Left ventricle myocardium superior (tissue), 1 donor: ENCODE results near the gene TNRC18. TPM values are rescaled to one million over a fixed set of nuclear protein-coding genes. Genes with fewer than 3 reads are reported as not detected.
"Not testable (repeated sequence)": the region's sequence is repeated elsewhere in the genome, so short reads cannot be mapped to it uniquely, and the experiment has no call there.

Experiments
- ATAC-seq: fragments of 200-7000 bp; cut with Tn5 transposase; one replicate; pipeline ENCODE4 v1.9.1; 2020; ENCODE audit warnings: mild to moderate bottlenecking, moderate library complexity
- DNase-seq: peaks from one replicate; pipeline ENCODE4 v3.0.0-alpha.2; 2020
- intact Hi-C: fragments of 100-400 bp; cut with micrococcal nuclease; formaldehyde crosslinking; loops from one replicate; pipeline ENCODE4 v1.11.0; 2022
- total RNA-seq: library from RNA; stranded (reverse); fragmentation: NEBNext Ultra II Directional; extraction: Animal tissue kit (Norgen Biotek cat#: 25700); gene quantifications from one replicate; pipeline ENCODE4 v1.2.1, GENCODE V29; 2021
- donor health status: DM: no; HTN: yes; CAD: no; lungs with severe emphysema.

The TNRC18 gene
- total RNA-seq, 1 donor from 2014 or later, result 29.5 TPM

GRCh38 chr7:5360451-5360850, 63.2 kb downstream of the TNRC18 start:
- ATAC-seq (no peak), DNase-seq (peak; percentile 7)
- intact Hi-C loops, result no loop called here

DNA sequence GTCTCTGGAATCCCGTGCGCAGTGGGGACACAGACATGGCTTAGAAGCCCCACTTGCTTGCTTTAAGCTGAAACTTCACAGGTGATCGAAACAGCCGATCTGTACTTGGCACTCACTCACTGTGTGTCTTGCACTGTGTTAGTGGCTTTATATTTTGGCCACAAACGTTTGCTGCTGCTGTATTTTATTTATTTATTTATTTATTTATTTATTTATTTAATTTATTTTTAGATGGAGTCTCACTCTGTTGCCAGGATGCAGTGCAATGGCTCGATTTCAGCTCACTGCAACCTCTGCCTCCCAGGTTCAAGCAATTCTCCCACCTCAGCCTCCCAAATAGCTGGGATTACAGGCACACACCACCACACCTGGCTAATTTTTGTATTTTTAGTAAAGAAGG, 63.6 kb downstream of the TNRC18 start:
- intact Hi-C loops, DNase-seq, ATAC-seq: not testable (repeated sequence)

DNA sequence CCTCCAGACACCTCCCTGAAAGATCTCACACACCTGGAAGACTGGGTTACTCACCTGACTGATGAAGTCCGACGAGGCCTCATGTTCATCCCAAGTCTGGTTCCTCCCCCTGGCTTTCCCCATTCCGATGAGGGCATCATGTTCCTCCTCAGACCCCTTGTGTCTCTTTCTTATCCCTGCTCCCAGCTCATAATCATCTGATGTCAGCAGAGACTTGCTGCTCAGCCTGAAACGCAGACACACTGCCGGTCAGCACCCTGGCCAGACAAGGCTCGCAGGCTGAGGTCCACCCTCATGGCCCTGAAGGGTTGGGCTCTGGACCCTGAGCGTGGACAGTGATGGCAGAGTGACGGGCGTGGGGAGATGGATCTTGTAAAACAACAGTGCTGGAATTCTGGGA, 64.3 kb downstream of the TNRC18 start:
- DNase-seq (peak; percentile 18), ATAC-seq (no peak)
- intact Hi-C loops, result no loop called here

DNA sequence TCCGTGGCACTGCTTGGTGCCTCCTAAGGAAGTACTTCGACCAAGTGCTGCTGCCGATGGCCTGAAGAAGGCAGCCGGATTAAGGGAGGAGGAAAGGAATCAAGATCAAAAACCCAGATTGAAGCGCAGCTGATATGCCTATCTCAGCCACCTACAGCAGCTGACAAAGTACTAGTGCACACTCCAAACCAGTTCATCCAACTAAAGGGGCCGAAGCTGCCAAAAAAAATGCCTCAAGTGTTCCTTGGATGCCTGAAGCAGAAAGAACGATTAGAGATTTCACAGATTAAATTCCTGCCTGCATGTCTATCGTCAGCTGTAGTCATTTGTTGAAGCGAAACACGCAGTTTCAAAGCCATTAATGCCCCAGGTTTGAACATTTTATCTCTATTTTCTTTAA, 65.7 kb downstream of the TNRC18 start:
- DNase-seq (no peak), ATAC-seq (no peak)
- intact Hi-C loops, result no loop called here

GRCh38 chr7:5356751-5357119, 66.9 kb downstream of the TNRC18 start:
- intact Hi-C loops, result no loop called here
- ATAC-seq (no peak), DNase-seq (no peak)

GRCh38 chr7:5354460-5355232, 69.0 kb downstream of the TNRC18 start:
- intact Hi-C loops, result no loop called here
- peak; percentile 95 for ATAC-seq
- DNase-seq, result peak; percentile 82

GRCh38 chr7:5352440-5353010, 71.1 kb downstream of the TNRC18 start:
- intact Hi-C loops, result no loop called here
- DNase-seq, result no peak

GRCh38 chr7:5351507-5352265, 71.9 kb downstream of the TNRC18 start:
- ATAC-seq (no peak), DNase-seq (no peak)
- intact Hi-C loops, result no loop called here

More at GRCh38 chr7:5352440-5353010, 71.1 kb downstream of the TNRC18 start:
- no peak for ATAC-seq

DNA sequence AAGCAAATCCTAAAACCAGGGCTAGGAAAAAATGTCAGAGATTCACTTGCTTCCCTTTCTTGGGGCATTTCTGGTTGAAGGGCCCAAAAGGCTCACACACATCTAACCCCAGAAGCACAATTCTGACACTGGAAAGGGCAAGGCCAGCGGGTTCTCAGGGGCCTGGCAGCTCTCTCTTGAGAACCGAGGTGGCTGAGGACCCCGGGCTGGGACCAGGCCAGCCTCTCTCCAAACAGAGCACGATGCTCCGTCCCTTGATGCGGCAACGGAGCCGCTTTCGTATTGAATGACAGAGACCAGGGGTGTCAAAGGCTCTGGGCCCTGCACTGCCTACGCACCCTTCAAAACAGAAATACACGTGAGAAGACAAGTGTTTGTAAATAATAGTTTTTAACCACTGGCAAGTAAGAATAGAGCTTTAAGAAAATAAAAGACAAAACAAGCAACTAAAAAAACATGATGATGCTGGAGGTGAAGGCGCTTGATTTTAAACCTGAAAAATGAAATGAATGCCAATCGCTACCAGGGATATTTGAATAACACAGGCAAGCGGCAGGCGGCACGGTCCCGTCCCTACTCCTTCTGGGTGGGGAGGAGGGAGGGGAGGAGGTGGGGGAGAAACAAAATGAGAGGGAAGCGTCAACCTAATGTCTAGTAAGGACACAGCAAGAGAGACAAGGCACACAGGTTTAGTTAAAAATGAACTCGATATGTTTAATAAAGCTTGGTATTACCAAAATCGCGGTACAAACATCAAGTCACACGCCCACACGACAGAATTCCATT, 72.8 kb downstream of the TNRC18 start:
- DNase-seq (no peak), ATAC-seq (no peak)
- intact Hi-C loops, result no loop called here

GRCh38 chr7:5350174-5350463, 73.5 kb downstream of the TNRC18 start:
- DNase-seq (no peak), ATAC-seq (no peak)
- intact Hi-C loops, result no loop called here

- intact Hi-C loops, result no loop called here
- ATAC-seq (no peak), DNase-seq (no peak)
Observed at GRCh38 chr7:5349437-5350173, 74.0 kb downstream of the TNRC18 start.

- intact Hi-C loops, result no loop called here
- DNase-seq (no peak), ATAC-seq (no peak)
Observed at GRCh38 chr7:5349005-5349380, 74.6 kb downstream of the TNRC18 start.

- ATAC-seq, result no peak
- intact Hi-C loops, result no loop called here
- no peak for DNase-seq
Observed at GRCh38 chr7:5348134-5349004, 75.3 kb downstream of the TNRC18 start.

- ATAC-seq, result no peak
- intact Hi-C loops, result no loop called here
- DNase-seq, result no peak
Observed at GRCh38 chr7:5345671-5346070, 78.0 kb downstream of the TNRC18 start.

DNA sequence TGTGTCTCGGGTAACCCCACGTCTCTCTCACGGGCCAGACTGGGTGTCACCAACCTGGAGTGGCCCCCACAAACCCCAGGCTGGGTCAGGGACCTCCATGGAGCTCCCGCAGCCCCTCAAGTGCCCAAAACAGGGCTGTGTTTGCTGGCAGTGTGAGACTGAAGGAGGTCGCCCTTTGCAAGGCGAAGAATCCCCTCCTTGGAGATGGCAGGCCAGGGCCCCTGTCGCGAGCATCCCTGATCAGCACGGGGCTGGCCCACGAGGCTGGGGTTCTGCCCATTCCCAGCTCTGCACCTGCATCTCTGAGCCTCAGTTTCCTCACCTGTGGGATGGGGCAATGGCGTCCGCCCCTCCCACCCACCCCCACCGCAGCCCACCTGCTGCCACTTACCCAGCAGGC, 78.5 kb downstream of the TNRC18 start:
- DNase-seq (no peak), ATAC-seq (no peak)
- intact Hi-C loops, result no loop called here

GRCh38 chr7:5344342-5344741, 79.3 kb downstream of the TNRC18 start:
- DNase-seq (no peak), ATAC-seq (no peak)
- intact Hi-C loops, result no loop called here

- ATAC-seq, result no peak
- intact Hi-C loops, result no loop called here
- DNase-seq, result no peak
Observed at GRCh38 chr7:5343884-5344283, 79.8 kb downstream of the TNRC18 start.

GRCh38 chr7:5342631-5343030, 81.0 kb downstream of the TNRC18 start:
- intact Hi-C loops, result no loop called here
- DNase-seq (no peak), ATAC-seq (no peak)
